Measurements from ENCODE around the gene CCDC3. TPM values are rescaled to one million over a fixed set of nuclear protein-coding genes. Genes with fewer than 3 reads are reported as not detected.

The CCDC3 gene
- total RNA-seq, 1 donor from 2014 or later = 1.1 TPM

GRCh38 chr10:12892924-12893323, 108.6 kb downstream of the CCDC3 start:
- H3K9me3 Mint-ChIP-seq (ENCODE audit: low read depth) = peaks cover 21% of the 10 kb centered on the region
- no peak overlapping the region for H3K27ac Mint-ChIP-seq
- DNase-seq (ENCODE audit: low spot score, unreplicated experiment) = no peak
- H3K4me3 Mint-ChIP-seq (ENCODE audit: low read depth) = no peak overlapping the region
- H3K4me1 Mint-ChIP-seq (ENCODE audit: low read depth) = no peaks in the 10 kb centered on the region
- H3K27me3 Mint-ChIP-seq = no peaks in the 10 kb centered on the region
- H3K36me3 Mint-ChIP-seq (ENCODE audit: insufficient read depth) = no peaks in the 10 kb centered on the region
- no peak for TF ChIP-seq CTCF (IDR thresholded peaks at IDR 0.05; ENCODE audit: unreplicated experiment)

- TF ChIP-seq CTCF (IDR thresholded peaks at IDR 0.05; ENCODE audit: unreplicated experiment) = no peak
- no peak overlapping the region for H3K27ac Mint-ChIP-seq
- no peak overlapping the region for H3K4me3 Mint-ChIP-seq (ENCODE audit: low read depth)
- H3K4me1 Mint-ChIP-seq (ENCODE audit: low read depth) = no peaks in the 10 kb centered on the region
- no peaks in the 10 kb centered on the region for H3K36me3 Mint-ChIP-seq (ENCODE audit: insufficient read depth)
- no peak for DNase-seq (ENCODE audit: low spot score, unreplicated experiment)
- peaks cover 21% of the 10 kb centered on the region for H3K9me3 Mint-ChIP-seq (ENCODE audit: low read depth)
- no peaks in the 10 kb centered on the region for H3K27me3 Mint-ChIP-seq
Measured at GRCh38 chr10:12890958-12891357, 110.6 kb downstream of the CCDC3 start.

- Mint-ChIP-seq H3K27me3 (peaks cover 4% of the 10 kb centered on the region), H3K36me3 (ENCODE audit: insufficient read depth) (no peaks in the 10 kb centered on the region), H3K4me3 (ENCODE audit: low read depth) (no peak overlapping the region), H3K4me1 (ENCODE audit: low read depth) (no peaks in the 10 kb centered on the region), H3K27ac (no peak overlapping the region), H3K9me3 (ENCODE audit: low read depth) (peaks cover 17% of the 10 kb centered on the region)
- no peak for TF ChIP-seq CTCF (IDR thresholded peaks at IDR 0.05; ENCODE audit: unreplicated experiment)
- DNase-seq (ENCODE audit: low spot score, unreplicated experiment) = no peak
Measured at GRCh38 chr10:12888470-12888869, 113.0 kb downstream of the CCDC3 start.

- no peak for DNase-seq (ENCODE audit: low spot score, unreplicated experiment)
- H3K4me3 Mint-ChIP-seq (ENCODE audit: low read depth) = no peak overlapping the region
- TF ChIP-seq CTCF (IDR thresholded peaks at IDR 0.05; ENCODE audit: unreplicated experiment) = no peak
- no peaks in the 10 kb centered on the region for H3K4me1 Mint-ChIP-seq (ENCODE audit: low read depth)
- peaks cover 10% of the 10 kb centered on the region for H3K9me3 Mint-ChIP-seq (ENCODE audit: low read depth)
- no peak overlapping the region for H3K27ac Mint-ChIP-seq
- H3K27me3 Mint-ChIP-seq = peaks cover 4% of the 10 kb centered on the region
- no peaks in the 10 kb centered on the region for H3K36me3 Mint-ChIP-seq (ENCODE audit: insufficient read depth)
Measured at GRCh38 chr10:12887780-12888179, 113.7 kb downstream of the CCDC3 start.

GRCh38 chr10:12884851-12885250, 116.7 kb downstream of the CCDC3 start:
- H3K4me1 Mint-ChIP-seq (ENCODE audit: low read depth) = no peaks in the 10 kb centered on the region
- peaks cover 1% of the 10 kb centered on the region for H3K9me3 Mint-ChIP-seq (ENCODE audit: low read depth)
- no peak overlapping the region for H3K27ac Mint-ChIP-seq
- peaks cover 7% of the 10 kb centered on the region for H3K27me3 Mint-ChIP-seq
- no peak overlapping the region for H3K4me3 Mint-ChIP-seq (ENCODE audit: low read depth)
- H3K36me3 Mint-ChIP-seq (ENCODE audit: insufficient read depth) = no peaks in the 10 kb centered on the region
- no peak for DNase-seq (ENCODE audit: low spot score, unreplicated experiment)
- no peak for TF ChIP-seq CTCF (IDR thresholded peaks at IDR 0.05; ENCODE audit: unreplicated experiment)
